ENCODE data around the gene ZNF805. TPM values are rescaled to one million over a fixed set of nuclear protein-coding genes. Genes with fewer than 3 reads are reported as not detected.

ZNF805 gene
- total RNA-seq, 3 donors from 2014 or later (not counting 1 experiment from before 2014, with no cell fraction given) = 25.9 to 32.7 (median 31.0) TPM

DNA sequence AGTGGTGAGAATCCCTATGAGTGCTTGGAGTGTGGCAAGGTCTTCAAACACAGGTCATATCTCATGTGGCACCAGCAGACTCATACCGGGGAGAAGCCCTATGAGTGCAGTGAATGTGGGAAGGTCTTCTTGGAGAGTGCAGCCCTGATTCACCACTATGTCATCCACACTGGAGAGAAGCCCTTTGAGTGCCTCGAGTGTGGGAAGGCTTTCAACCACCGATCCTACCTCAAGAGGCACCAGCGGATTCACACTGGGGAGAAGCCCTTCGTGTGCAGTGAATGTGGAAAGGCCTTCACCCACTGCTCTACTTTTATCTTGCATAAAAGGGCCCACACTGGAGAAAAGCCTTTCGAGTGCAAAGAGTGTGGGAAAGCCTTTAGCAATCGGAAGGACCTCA is 28.3 kb upstream of the ZNF805 start:
- no peaks in the 10 kb centered on the region for H3K9me3 Mint-ChIP-seq
- Histone ChIP-seq H3K36me3 (ENCODE audit: control insufficient read depth, insufficient read depth, low read length) (peaks cover 44% of the 10 kb centered on the region), H3K27me3 (ENCODE audit: control insufficient read depth, insufficient read depth, low read length) (no peaks in the 10 kb centered on the region), H3K9me3 (ENCODE audit: control insufficient read depth, insufficient read depth, low read length) (no peaks in the 10 kb centered on the region), H3K27ac (ENCODE audit: low read length) (no peak overlapping the region), H3K4me3 (ENCODE audit: low read length) (no peak overlapping the region), H3K4me1 (ENCODE audit: control insufficient read depth, insufficient read depth, low read length) (no peaks in the 10 kb centered on the region)
- intact Hi-C loops (cut with micrococcal nuclease) = no loop called here
- WGBS (ENCODE audit: insufficient coverage) = 100% methylated on average over 5 of the region's 7 CpGs
- ATAC-seq (no peak), DNase-seq (no peak)
- H3K27ac Mint-ChIP-seq = no peak overlapping the region
- peaks cover 22% of the 10 kb centered on the region for H3K36me3 Mint-ChIP-seq
- H3K4me1 Mint-ChIP-seq = peaks cover 0 to 16% of the 10 kb centered on the region in 2 donors
- H3K4me3 Mint-ChIP-seq = no peak overlapping the region
- H3K27me3 Mint-ChIP-seq (ENCODE audit: low read depth in 2 of 2) = no peaks in the 10 kb centered on the region
- TF ChIP-seq, protein P1, sequence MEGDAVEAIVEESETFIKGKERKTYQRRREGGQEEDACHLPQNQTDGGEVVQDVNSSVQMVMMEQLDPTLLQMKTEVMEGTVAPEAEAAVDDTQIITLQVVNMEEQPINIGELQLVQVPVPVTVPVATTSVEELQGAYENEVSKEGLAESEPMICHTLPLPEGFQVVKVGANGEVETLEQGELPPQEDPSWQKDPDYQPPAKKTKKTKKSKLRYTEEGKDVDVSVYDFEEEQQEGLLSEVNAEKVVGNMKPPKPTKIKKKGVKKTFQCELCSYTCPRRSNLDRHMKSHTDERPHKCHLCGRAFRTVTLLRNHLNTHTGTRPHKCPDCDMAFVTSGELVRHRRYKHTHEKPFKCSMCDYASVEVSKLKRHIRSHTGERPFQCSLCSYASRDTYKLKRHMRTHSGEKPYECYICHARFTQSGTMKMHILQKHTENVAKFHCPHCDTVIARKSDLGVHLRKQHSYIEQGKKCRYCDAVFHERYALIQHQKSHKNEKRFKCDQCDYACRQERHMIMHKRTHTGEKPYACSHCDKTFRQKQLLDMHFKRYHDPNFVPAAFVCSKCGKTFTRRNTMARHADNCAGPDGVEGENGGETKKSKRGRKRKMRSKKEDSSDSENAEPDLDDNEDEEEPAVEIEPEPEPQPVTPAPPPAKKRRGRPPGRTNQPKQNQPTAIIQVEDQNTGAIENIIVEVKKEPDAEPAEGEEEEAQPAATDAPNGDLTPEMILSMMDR (IDR thresholded peaks at IDR 0.05) = no peak

DNA sequence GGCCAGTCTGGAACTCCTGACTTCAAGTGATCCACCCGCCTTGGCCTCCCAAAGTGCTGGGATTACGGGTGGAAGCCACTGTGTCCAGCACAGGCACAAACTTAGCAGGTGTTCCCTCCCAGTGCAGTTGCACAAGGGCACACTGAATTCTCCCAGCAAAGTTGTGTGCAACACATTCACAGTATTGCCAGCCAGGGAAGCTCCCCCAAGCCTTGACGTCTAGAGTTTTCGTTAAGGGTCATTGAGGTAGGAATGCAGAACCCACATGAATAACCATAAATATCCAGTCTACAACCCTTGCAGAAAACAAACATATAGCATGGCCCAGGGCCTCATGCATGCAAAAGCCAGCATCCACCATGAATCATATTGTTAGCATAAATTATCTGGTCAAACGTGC is 12.9 kb upstream of the ZNF805 start:
- Mint-ChIP-seq H3K9me3 (no peaks in the 10 kb centered on the region), H3K4me1 (peaks cover 0 to 6% of the 10 kb centered on the region in 2 donors), H3K36me3 (no peaks in the 10 kb centered on the region), H3K27me3 (ENCODE audit: low read depth in 2 of 2) (no peaks in the 10 kb centered on the region), H3K4me3 (no peak overlapping the region), H3K27ac (no peak overlapping the region)
- intact Hi-C loops (cut with micrococcal nuclease) = no loop called here
- Histone ChIP-seq H3K27me3 (ENCODE audit: control insufficient read depth, insufficient read depth, low read length) (no peaks in the 10 kb centered on the region), H3K4me3 (ENCODE audit: low read length) (no peak overlapping the region), H3K4me1 (ENCODE audit: control insufficient read depth, insufficient read depth, low read length) (no peaks in the 10 kb centered on the region), H3K27ac (ENCODE audit: low read length) (no peak overlapping the region), H3K36me3 (ENCODE audit: control insufficient read depth, insufficient read depth, low read length) (no peaks in the 10 kb centered on the region), H3K9me3 (ENCODE audit: control insufficient read depth, insufficient read depth, low read length) (no peaks in the 10 kb centered on the region)
- TF ChIP-seq, protein P1 (IDR thresholded peaks at IDR 0.05) = no peak
- WGBS (ENCODE audit: insufficient coverage) = 92% methylated on average over 5 of the region's 5 CpGs
- DNase-seq (no peak), ATAC-seq (no peak)

DNA sequence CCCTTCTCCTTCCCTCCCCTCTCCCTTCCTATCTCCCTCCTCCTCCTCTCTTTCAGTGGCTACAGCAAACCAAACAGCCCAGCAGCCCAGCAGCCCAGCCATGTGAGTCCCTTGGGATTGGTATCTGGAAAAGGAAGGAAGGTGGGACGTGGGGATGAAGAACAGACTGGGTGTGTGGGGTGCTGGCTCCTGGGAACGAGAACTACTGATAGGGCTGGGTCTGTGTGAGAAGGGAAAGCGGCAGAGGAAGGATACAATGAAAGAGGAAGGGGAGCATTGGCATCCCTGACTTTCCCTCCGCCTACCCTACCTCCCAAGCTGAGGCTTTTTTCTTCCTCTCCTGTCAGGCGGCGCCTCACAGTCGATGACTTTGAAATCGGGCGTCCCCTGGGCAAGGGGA is 8.7 kb upstream of the ZNF805 start:
- no peak overlapping the region for H3K27ac Mint-ChIP-seq
- no peaks in the 10 kb centered on the region for H3K27me3 Mint-ChIP-seq (ENCODE audit: low read depth in 2 of 2)
- DNase-seq (no peak), ATAC-seq (no peak)
- H3K36me3 ChIP-seq (ENCODE audit: control insufficient read depth, insufficient read depth, low read length) = no peaks in the 10 kb centered on the region
- H3K4me1 Mint-ChIP-seq = no peaks in the 10 kb centered on the region
- TF ChIP-seq, protein P1 (IDR thresholded peaks at IDR 0.05) = no peak
- intact Hi-C loops (cut with micrococcal nuclease) = no loop called here
- H3K9me3 ChIP-seq (ENCODE audit: control insufficient read depth, insufficient read depth, low read length) = no peaks in the 10 kb centered on the region
- H3K4me1 ChIP-seq (ENCODE audit: control insufficient read depth, insufficient read depth, low read length) = no peaks in the 10 kb centered on the region
- no peak overlapping the region for H3K4me3 ChIP-seq (ENCODE audit: low read length)
- H3K4me3 Mint-ChIP-seq = no peak overlapping the region
- WGBS (ENCODE audit: insufficient coverage) = 86% methylated on average over 6 of the region's 9 CpGs
- H3K27me3 ChIP-seq (ENCODE audit: control insufficient read depth, insufficient read depth, low read length) = no peaks in the 10 kb centered on the region
- no peaks in the 10 kb centered on the region for H3K9me3 Mint-ChIP-seq
- no peak overlapping the region for H3K27ac ChIP-seq (ENCODE audit: low read length)
- no peaks in the 10 kb centered on the region for H3K36me3 Mint-ChIP-seq

DNA sequence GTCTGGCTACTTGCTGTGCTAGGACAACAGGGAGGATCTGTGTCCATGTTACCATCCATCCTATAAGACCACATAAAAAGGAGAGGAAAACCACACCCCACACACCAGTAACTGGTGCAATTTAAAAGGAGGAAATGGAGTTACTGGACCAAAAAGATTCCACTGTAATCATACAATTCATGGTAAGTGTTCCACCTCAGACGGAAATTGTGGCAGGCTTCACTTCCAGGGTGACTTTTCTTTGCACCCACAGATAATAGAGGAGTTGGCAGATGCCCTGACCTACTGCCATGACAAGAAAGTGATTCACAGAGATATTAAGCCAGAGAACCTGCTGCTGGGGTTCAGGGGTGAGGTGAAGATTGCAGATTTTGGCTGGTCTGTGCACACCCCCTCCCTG is 7.2 kb upstream of the ZNF805 start:
- DNase-seq = no peak
- ATAC-seq = no peak
- no CpG with 5 or more reads among the region's 1 CpG for WGBS (ENCODE audit: insufficient coverage)
- Mint-ChIP-seq H3K4me3 (no peak overlapping the region), H3K27ac (no peak overlapping the region), H3K9me3 (no peaks in the 10 kb centered on the region), H3K36me3 (no peaks in the 10 kb centered on the region), H3K27me3 (ENCODE audit: low read depth in 2 of 2) (no peaks in the 10 kb centered on the region), H3K4me1 (no peaks in the 10 kb centered on the region)
- TF ChIP-seq, protein P1 (IDR thresholded peaks at IDR 0.05) = no peak
- H3K27ac ChIP-seq (ENCODE audit: low read length) = no peak overlapping the region
- H3K9me3 ChIP-seq (ENCODE audit: control insufficient read depth, insufficient read depth, low read length) = no peaks in the 10 kb centered on the region
- H3K4me1 ChIP-seq (ENCODE audit: control insufficient read depth, insufficient read depth, low read length) = no peaks in the 10 kb centered on the region
- H3K36me3 ChIP-seq (ENCODE audit: control insufficient read depth, insufficient read depth, low read length) = no peaks in the 10 kb centered on the region
- no peaks in the 10 kb centered on the region for H3K27me3 ChIP-seq (ENCODE audit: control insufficient read depth, insufficient read depth, low read length)
- no peak overlapping the region for H3K4me3 ChIP-seq (ENCODE audit: low read length)
- intact Hi-C loops (cut with micrococcal nuclease) = no loop called here
